DMS79 treated with DMSO at 0.1 percent for 48 hours (cell line): ENCODE data around the gene TMEM144.
"Not testable (repeated sequence)": the region's sequence is repeated elsewhere in the genome, so short reads cannot be mapped to it uniquely, and the experiment has no call there.

Experiments used
- DNase-seq: peaks from one replicate; lab custom pipeline; 2025; lab: John Stamatoyannopoulos, UW

The TMEM144 gene

GRCh38 chr4:158192439-158193158 lies 17.7 kb upstream of the TMEM144 start:
- no peak for DNase-seq

GRCh38 chr4:158193171-158193749 lies 17.0 kb upstream of the TMEM144 start:
- no peak for DNase-seq

- no peak for DNase-seq
These were observed 15.0 kb upstream of the TMEM144 start for GRCh38 chr4:158195297-158195696.

- DNase-seq, result no peak
These were observed 13.0 kb upstream of the TMEM144 start for GRCh38 chr4:158197194-158197776.

- DNase-seq, result no peak
These were observed 10.1 kb upstream of the TMEM144 start for GRCh38 chr4:158200214-158200613.

- no peak for DNase-seq
These were observed 9.0 kb upstream of the TMEM144 start for GRCh38 chr4:158201322-158201721.

- DNase-seq, result no peak
These were observed 8.4 kb upstream of the TMEM144 start for GRCh38 chr4:158201876-158202275.

- no peak for DNase-seq
These were observed 7.8 kb upstream of the TMEM144 start for GRCh38 chr4:158202481-158202880.

GRCh38 chr4:158203436-158203835 lies 6.8 kb upstream of the TMEM144 start:
- DNase-seq, result no peak

- no peak for DNase-seq
These were observed 6.4 kb upstream of the TMEM144 start for GRCh38 chr4:158203929-158204328.

GRCh38 chr4:158208963-158209640 lies 1.2 kb upstream of the TMEM144 start:
- DNase-seq, result no peak

GRCh38 chr4:158211222-158211621 lies 936 bp downstream of the TMEM144 start:
- no peak for DNase-seq

- no peak for DNase-seq
These were observed 3.2 kb downstream of the TMEM144 start for GRCh38 chr4:158213466-158213865.

GRCh38 chr4:158214856-158215255 lies 4.6 kb downstream of the TMEM144 start:
- no peak for DNase-seq

- no peak for DNase-seq
These were observed 7.5 kb downstream of the TMEM144 start for GRCh38 chr4:158217763-158218162.

GRCh38 chr4:158219623-158220022 lies 9.3 kb downstream of the TMEM144 start:
- no peak for DNase-seq

GRCh38 chr4:158224318-158224717 lies 14.0 kb downstream of the TMEM144 start:
- DNase-seq, result not testable (repeated sequence)

- DNase-seq, result not testable (repeated sequence)
These were observed 14.7 kb downstream of the TMEM144 start for GRCh38 chr4:158224999-158225398.

- DNase-seq, result not testable (repeated sequence)
These were observed 17.6 kb downstream of the TMEM144 start for GRCh38 chr4:158227880-158228279.

- DNase-seq, result not testable (repeated sequence)
These were observed 18.1 kb downstream of the TMEM144 start for GRCh38 chr4:158228399-158228798.

GRCh38 chr4:158229768-158230167 lies 19.5 kb downstream of the TMEM144 start:
- no peak for DNase-seq

- no peak for DNase-seq
These were observed 24.4 kb downstream of the TMEM144 start for GRCh38 chr4:158234671-158235070.
